A673 (cell line): ENCODE measurements around the gene MPO.

Experiments used
- CTCF ChIP-seq: fragments of 300-800, 200-600 bp; sonication (generic); conservative IDR thresholded peaks from 2 replicates; pipeline ENCODE4 v1.5.1; 2017; ENCODE audit warnings: low read depth, mild to moderate bottlenecking, antibody characterized with exemption, low read length, moderate library complexity, mixed read lengths
- EZH2 ChIP-seq: fragments of 200-600 bp; sonication (generic); IDR thresholded peaks from 2 replicates; pipeline ENCODE4 v1.6.1; 2017; ENCODE audit warnings: borderline replicate concordance, low read depth, mild to moderate bottlenecking, mixed read lengths, antibody characterized with exemption, low read length; ENCODE audit not compliant: poor library complexity, severe bottlenecking

DNA sequence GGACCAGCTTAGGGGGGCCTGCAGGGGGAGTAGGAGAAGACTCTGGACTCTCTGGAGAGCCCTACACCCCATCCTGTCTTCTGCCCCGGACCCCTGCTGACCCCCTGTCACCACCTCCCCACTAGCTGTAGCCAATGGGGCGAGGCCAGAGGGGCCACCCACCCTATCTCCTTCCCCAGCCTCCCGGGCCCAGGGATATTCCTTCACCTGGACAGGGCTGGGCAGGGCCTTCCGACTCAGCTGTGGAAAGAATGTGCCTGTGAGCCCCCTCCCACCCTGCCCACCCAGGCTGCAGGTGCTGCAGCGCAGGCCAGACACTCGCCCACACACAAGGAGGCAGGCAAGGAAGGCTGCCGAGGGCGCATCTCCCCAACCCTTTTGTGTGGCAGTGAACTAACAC lies 24.9 kb upstream of the MPO start:
- TF ChIP-seq CTCF = no peak
- no peak for TF ChIP-seq EZH2
